HEK293 (cell line): Measurements from ENCODE around the gene SSBP2.

ENCODE experiments used
- CTCF ChIA-PET: fragments of 350-600 bp; formaldehyde crosslinking; extraction: SDS; loops from one replicate; lab custom pipeline; 2021; ENCODE audit warnings: antibody characterized with exemption; lab: Yijun Ruan, JAX
- POLR2A ChIA-PET: fragments of 300-600 bp; formaldehyde crosslinking; extraction: SDS; loops from one replicate; lab custom pipeline; 2020; ENCODE audit warnings: antibody characterized with exemption, inconsistent platforms; lab: Yijun Ruan, JAX
- H3K27ac ChIP-seq: fragments of 200-500 bp; sonication (Bioruptor generic); 2 replicates; pipeline ENCODE4 v1.5.1; 2014; ENCODE audit warnings: low read depth, low read length, control low read depth, inconsistent platforms; ENCODE audit errors: extremely low read depth
- H3K36me3 ChIP-seq, 2 experiments: fragments of 200-500 bp in 1 of 2; sonication (Bioruptor generic) in 1 of 2; 1 replicate in 1 of 2; 2 replicates in 1 of 2; pipeline ENCODE4 v1.5.1; 2014 to 2017; ENCODE audit warnings: inconsistent platforms in 2 of 2, low read length in 2 of 2; ENCODE audit not compliant: control insufficient read depth in 2 of 2, insufficient read depth in 1 of 2
- H3K4me1 ChIP-seq: fragments of 200-500 bp; sonication (Bioruptor generic); 2 replicates; pipeline ENCODE4 v1.5.1; 2014; ENCODE audit warnings: mild to moderate bottlenecking, low read length, inconsistent platforms; ENCODE audit not compliant: control insufficient read depth, insufficient read depth
- H3K4me3 ChIP-seq: 2 replicates; pipeline ENCODE4 v1.5.1; 2011; ENCODE audit warnings: low read depth, mild to moderate bottlenecking, control low read depth, low read length, moderate library complexity
- H3K9me3 ChIP-seq: fragments of 200-500 bp; sonication (Bioruptor generic); 2 replicates; pipeline ENCODE4 v1.5.1; 2014; ENCODE audit warnings: low read depth, low read length, inconsistent platforms; ENCODE audit not compliant: control insufficient read depth, insufficient read depth
- AEBP2 ChIP-seq: fragments of 450-650 bp; formaldehyde crosslinking; IDR thresholded peaks from 2 replicates; pipeline ENCODE4 v1.5.1; 2016; ENCODE audit warnings: missing biosample characterization, missing genetic modification characterization, borderline replicate concordance
- HOXD13 ChIP-seq: sonication (generic); formaldehyde crosslinking; IDR thresholded peaks from 2 replicates; pipeline ENCODE4 v1.8.0; 2022; ENCODE audit warnings: missing genetic modification reagents, borderline replicate concordance
- INSM2 ChIP-seq: fragments of 450-650 bp; formaldehyde crosslinking; IDR thresholded peaks from 2 replicates; pipeline ENCODE4 v1.5.1; 2016; ENCODE audit warnings: missing biosample characterization, missing genetic modification characterization
- SCRT2 ChIP-seq: fragments of 450-650 bp; formaldehyde crosslinking; IDR thresholded peaks from 2 replicates; pipeline ENCODE4 v1.5.1; 2016; ENCODE audit warnings: missing biosample characterization, missing genetic modification characterization
- TCF7L2 ChIP-seq: IDR thresholded peaks from 2 replicates; pipeline ENCODE4 v1.6.1; 2011; ENCODE audit warnings: low read depth, mild to moderate bottlenecking, inconsistent platforms, low read length, moderate library complexity, borderline replicate concordance
- TRIM28 ChIP-seq: IDR thresholded peaks from 2 replicates; pipeline ENCODE4 v1.6.1; 2011; ENCODE audit warnings: low read length, control low read depth, borderline replicate concordance
- ZBTB17 ChIP-seq: fragments of 450-650 bp; formaldehyde crosslinking; IDR thresholded peaks from 2 replicates; pipeline ENCODE4 v1.5.1; 2016; ENCODE audit warnings: missing biosample characterization, missing genetic modification characterization
- ZBTB48 ChIP-seq: fragments of 450-650 bp; formaldehyde crosslinking; IDR thresholded peaks from 2 replicates; pipeline ENCODE4 v1.5.1; 2016; ENCODE audit warnings: missing biosample characterization, missing genetic modification characterization
- ZBTB8A ChIP-seq: fragments of 450-650 bp; formaldehyde crosslinking; IDR thresholded peaks from 2 replicates; pipeline ENCODE4 v1.5.1; 2016; ENCODE audit warnings: missing biosample characterization, missing genetic modification characterization
- ZNF138 ChIP-seq: fragments of 450-650 bp; formaldehyde crosslinking; IDR thresholded peaks from 2 replicates; pipeline ENCODE4 v1.5.1; 2016; ENCODE audit warnings: missing biosample characterization, missing genetic modification characterization, borderline replicate concordance
- ZNF140 ChIP-seq: fragments of 450-650 bp; formaldehyde crosslinking; IDR thresholded peaks from 2 replicates; pipeline ENCODE4 v1.5.1; 2016; ENCODE audit warnings: missing biosample characterization, missing genetic modification characterization
- ZNF146 ChIP-seq: fragments of 450-650 bp; formaldehyde crosslinking; IDR thresholded peaks from 2 replicates; pipeline ENCODE4 v1.5.1; 2016; ENCODE audit warnings: missing biosample characterization, missing genetic modification characterization
- ZNF202 ChIP-seq: fragments of 450-650 bp; formaldehyde crosslinking; IDR thresholded peaks from 2 replicates; pipeline ENCODE4 v1.5.1; 2016; ENCODE audit warnings: missing biosample characterization, missing genetic modification characterization, borderline replicate concordance
- ZNF214 ChIP-seq: fragments of 450-650 bp; formaldehyde crosslinking; IDR thresholded peaks from 2 replicates; pipeline ENCODE4 v1.5.1; 2017; ENCODE audit warnings: missing biosample characterization, mild to moderate bottlenecking, missing genetic modification characterization, borderline replicate concordance
- ZNF223 ChIP-seq: fragments of 450-650 bp; formaldehyde crosslinking; IDR thresholded peaks from 2 replicates; pipeline ENCODE4 v1.5.1; 2016; ENCODE audit warnings: missing biosample characterization, missing genetic modification characterization
- ZNF302 ChIP-seq: fragments of 450-650 bp; formaldehyde crosslinking; IDR thresholded peaks from 2 replicates; pipeline ENCODE4 v1.5.1; 2016; ENCODE audit warnings: missing biosample characterization, missing genetic modification characterization, low read depth
- ZNF366 ChIP-seq: fragments of 450-650 bp; formaldehyde crosslinking; conservative IDR thresholded peaks from 2 replicates; pipeline ENCODE4 v1.5.1; 2016; ENCODE audit warnings: missing biosample characterization, missing genetic modification characterization
- ZNF391 ChIP-seq: fragments of 450-650 bp; formaldehyde crosslinking; IDR thresholded peaks from 2 replicates; pipeline ENCODE4 v1.5.1; 2016; ENCODE audit warnings: low read depth, missing biosample characterization, missing genetic modification characterization, borderline replicate concordance
- ZNF529 ChIP-seq: fragments of 450-650 bp; formaldehyde crosslinking; IDR thresholded peaks from 2 replicates; pipeline ENCODE4 v1.5.1; 2017; ENCODE audit warnings: missing genetic modification characterization, missing biosample characterization; ENCODE audit not compliant: insufficient replicate concordance
- ZNF558 ChIP-seq: fragments of 450-650 bp; formaldehyde crosslinking; IDR thresholded peaks from 2 replicates; pipeline ENCODE4 v1.5.1; 2016; ENCODE audit warnings: missing biosample characterization, missing genetic modification characterization
- ZNF670 ChIP-seq: fragments of 450-650 bp; formaldehyde crosslinking; IDR thresholded peaks from 2 replicates; pipeline ENCODE4 v1.5.1; 2016; ENCODE audit warnings: missing biosample characterization, missing genetic modification characterization, low read depth
- TF ChIP-seq, protein P1 (sequence below): fragments of 450-650 bp; formaldehyde crosslinking; IDR thresholded peaks from 2 replicates; pipeline ENCODE4 v1.5.1; 2016; ENCODE audit warnings: missing biosample characterization, missing genetic modification characterization
- TF ChIP-seq, protein P2 (sequence below): fragments of 450-650 bp; formaldehyde crosslinking; IDR thresholded peaks from 2 replicates; pipeline ENCODE4 v1.5.1; 2016; ENCODE audit warnings: missing biosample characterization, missing genetic modification characterization, borderline replicate concordance

Gene SSBP2

DNA sequence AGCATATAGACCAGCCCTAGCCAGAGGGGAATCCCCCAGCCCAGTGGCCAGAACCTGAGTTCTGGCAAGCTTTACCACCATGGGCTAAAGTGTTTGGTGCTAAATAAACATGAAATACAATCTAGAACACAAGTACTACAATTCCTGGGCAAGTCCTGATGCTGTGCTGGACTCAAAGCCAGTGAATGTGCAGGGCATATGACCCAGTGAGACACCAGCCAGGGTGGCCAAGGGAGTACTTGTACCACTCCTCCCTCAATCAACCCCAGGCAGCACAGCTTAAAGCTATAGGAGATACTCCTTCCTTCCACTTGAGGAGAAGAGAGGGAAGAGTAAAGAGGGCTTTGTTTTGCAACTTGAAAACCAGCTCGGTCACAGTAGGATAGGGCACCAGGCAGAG, 63.6 kb downstream of the SSBP2 start:
- no peaks in the 10 kb centered on the region for H3K36me3 ChIP-seq
- TF ChIP-seq AEBP2 (tag by site-specific recombination), result no peak
- TF ChIP-seq ZNF366 (tag by site-specific recombination), result no peak
- no peaks in the 10 kb centered on the region for H3K9me3 ChIP-seq
- no peak overlapping the region for H3K4me3 ChIP-seq
- CTCF ChIA-PET, result no interaction called here
- H3K27ac ChIP-seq, result no peak overlapping the region
- no peaks in the 10 kb centered on the region for H3K4me1 ChIP-seq
- POLR2A ChIA-PET, result no interaction called here

- no peak for TF ChIP-seq ZBTB8A (tag by site-specific recombination)
- no peak for TF ChIP-seq ZNF223
- no peak for TF ChIP-seq ZNF214 (tag by site-specific recombination)
- TF ChIP-seq ZBTB48 (tag by site-specific recombination), result no peak
- TF ChIP-seq, protein P1, sequence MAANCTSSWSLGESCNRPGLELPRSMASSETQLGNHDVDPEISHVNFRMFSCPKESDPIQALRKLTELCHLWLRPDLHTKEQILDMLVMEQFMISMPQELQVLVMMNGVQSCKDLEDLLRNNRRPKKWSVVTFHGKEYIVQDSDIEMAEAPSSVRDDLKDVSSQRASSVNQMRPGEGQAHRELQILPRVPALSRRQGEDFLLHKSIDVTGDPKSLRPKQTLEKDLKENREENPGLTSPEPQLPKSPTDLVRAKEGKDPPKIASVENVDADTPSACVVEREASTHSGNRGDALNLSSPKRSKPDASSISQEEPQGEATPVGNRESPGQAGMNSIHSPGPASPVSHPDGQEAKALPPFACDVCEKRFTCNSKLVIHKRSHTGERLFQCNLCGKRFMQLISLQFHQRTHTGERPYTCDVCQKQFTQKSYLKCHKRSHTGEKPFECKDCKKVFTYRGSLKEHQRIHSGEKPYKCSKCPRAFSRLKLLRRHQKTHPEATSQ (tag by site-specific recombination), result no peak
- TF ChIP-seq ZNF140 (tag by site-specific recombination), result no peak
- no peak for TF ChIP-seq TCF7L2
- no peak for TF ChIP-seq ZNF391 (tag by site-specific recombination)
- TF ChIP-seq TRIM28, result no peak
- POLR2A ChIA-PET, result no interaction called here
- H3K36me3 ChIP-seq, result no peaks in the 10 kb centered on the region
- CTCF ChIA-PET, result no interaction called here
- no peak overlapping the region for H3K27ac ChIP-seq
- H3K4me1 ChIP-seq, result no peaks in the 10 kb centered on the region
- H3K4me3 ChIP-seq, result no peak overlapping the region
- H3K9me3 ChIP-seq, result no peaks in the 10 kb centered on the region
Observed at GRCh38 chr5:81685471-81685870, 65.4 kb downstream of the SSBP2 start.

DNA sequence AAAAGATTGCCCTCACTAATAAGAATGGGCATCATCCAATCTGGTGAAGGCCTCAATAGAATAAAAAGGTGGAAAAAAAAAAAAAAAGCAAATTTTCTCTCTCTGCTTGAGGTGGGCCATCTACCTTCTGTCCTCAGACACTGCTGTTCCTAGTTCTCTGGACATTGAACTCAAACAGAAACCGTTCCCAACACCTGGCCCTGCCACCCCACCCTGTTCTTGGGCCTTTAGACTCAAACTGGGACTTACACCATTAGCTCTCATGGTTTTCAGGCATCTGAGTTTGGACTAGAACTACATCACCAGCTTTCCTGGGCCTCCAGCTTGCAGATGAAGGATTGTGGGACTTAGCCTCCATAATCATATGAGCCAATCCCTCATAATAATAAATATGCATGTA, 71.0 kb downstream of the SSBP2 start:
- no peak overlapping the region for H3K4me3 ChIP-seq
- H3K27ac ChIP-seq, result no peak overlapping the region
- ChIA-PET CTCF (no interaction called here), POLR2A (no interaction called here)
- no peaks in the 10 kb centered on the region for H3K9me3 ChIP-seq
- H3K36me3 ChIP-seq, result no peaks in the 10 kb centered on the region
- no peaks in the 10 kb centered on the region for H3K4me1 ChIP-seq
- TF ChIP-seq SCRT2, result no peak
- no peak for TF ChIP-seq ZNF529
- no peak for TF ChIP-seq INSM2 (tag by site-specific recombination)
- TF ChIP-seq ZNF146 (tag by site-specific recombination), result no peak
- no peak for TF ChIP-seq ZBTB48 (tag by site-specific recombination)
- TF ChIP-seq ZNF202 (tag by site-specific recombination), result no peak
- no peak for TF ChIP-seq ZBTB17 (tag by site-specific recombination)
- no peak for TF ChIP-seq ZNF302 (tag by site-specific recombination)
- TF ChIP-seq TCF7L2, result no peak
- no peak for TF ChIP-seq ZNF558
- TF ChIP-seq ZNF214 (tag by site-specific recombination), result no peak
- no peak for TF ChIP-seq ZNF138
- no peak for TF ChIP-seq AEBP2 (tag by site-specific recombination)
- TF ChIP-seq, protein P2, sequence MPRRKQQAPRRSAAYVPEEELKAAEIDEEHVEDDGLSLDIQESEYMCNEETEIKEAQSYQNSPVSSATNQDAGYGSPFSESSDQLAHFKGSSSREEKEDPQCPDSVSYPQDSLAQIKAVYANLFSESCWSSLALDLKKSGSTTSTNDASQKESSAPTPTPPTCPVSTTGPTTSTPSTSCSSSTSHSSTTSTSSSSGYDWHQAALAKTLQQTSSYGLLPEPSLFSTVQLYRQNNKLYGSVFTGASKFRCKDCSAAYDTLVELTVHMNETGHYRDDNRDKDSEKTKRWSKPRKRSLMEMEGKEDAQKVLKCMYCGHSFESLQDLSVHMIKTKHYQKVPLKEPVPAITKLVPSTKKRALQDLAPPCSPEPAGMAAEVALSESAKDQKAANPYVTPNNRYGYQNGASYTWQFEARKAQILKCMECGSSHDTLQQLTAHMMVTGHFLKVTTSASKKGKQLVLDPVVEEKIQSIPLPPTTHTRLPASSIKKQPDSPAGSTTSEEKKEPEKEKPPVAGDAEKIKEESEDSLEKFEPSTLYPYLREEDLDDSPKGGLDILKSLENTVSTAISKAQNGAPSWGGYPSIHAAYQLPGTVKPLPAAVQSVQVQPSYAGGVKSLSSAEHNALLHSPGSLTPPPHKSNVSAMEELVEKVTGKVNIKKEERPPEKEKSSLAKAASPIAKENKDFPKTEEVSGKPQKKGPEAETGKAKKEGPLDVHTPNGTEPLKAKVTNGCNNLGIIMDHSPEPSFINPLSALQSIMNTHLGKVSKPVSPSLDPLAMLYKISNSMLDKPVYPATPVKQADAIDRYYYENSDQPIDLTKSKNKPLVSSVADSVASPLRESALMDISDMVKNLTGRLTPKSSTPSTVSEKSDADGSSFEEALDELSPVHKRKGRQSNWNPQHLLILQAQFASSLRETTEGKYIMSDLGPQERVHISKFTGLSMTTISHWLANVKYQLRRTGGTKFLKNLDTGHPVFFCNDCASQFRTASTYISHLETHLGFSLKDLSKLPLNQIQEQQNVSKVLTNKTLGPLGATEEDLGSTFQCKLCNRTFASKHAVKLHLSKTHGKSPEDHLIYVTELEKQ (tag by site-specific recombination), result no peak
- TF ChIP-seq ZNF670, result no peak
- no peak for TF ChIP-seq HOXD13 (CRISPR knock-in tag)
